K562 (cell line): ENCODE results near the gene DENND1A.

ENCODE experiments used
- EP300 ChIP-seq: IDR thresholded peaks from 2 replicates; pipeline ENCODE4 v1.6.1; 2012; ENCODE audit warnings: low read length, improper control_type of control experiment
- EZH2 ChIP-seq: IDR thresholded peaks from 2 replicates; pipeline ENCODE4 v1.6.1; 2012; ENCODE audit warnings: low read depth, mild to moderate bottlenecking, inconsistent platforms, low read length, borderline replicate concordance
- IFI16 ChIP-seq: fragments of 250-450 bp; sonication (Bioruptor Pico); IDR thresholded peaks from 2 replicates; pipeline ENCODE4 v2.1.2; 2022; ENCODE audit warnings: mild to moderate bottlenecking, inconsistent platforms
- JUNB ChIP-seq: fragments of 450-650 bp; formaldehyde crosslinking; conservative IDR thresholded peaks from 2 replicates; pipeline ENCODE4 v1.4.0; 2020; ENCODE audit warnings: mild to moderate bottlenecking
- KLF10 ChIP-seq: fragments of 250-450 bp; sonication (Bioruptor Pico); IDR thresholded peaks from 2 replicates; pipeline ENCODE4 v1.6.1; 2021; ENCODE audit warnings: matching md5 sums
- MTF1 ChIP-seq: fragments of 250-450 bp; sonication (Bioruptor Pico); IDR thresholded peaks from 2 replicates; pipeline ENCODE4 v1.9.0; 2021; ENCODE audit warnings: moderate library complexity, mild to moderate bottlenecking, inconsistent platforms, borderline replicate concordance
- RAD21 ChIP-seq, 2 experiments: fragments of 250-450 bp in 1 of 2; fragments of 450-650 bp in 1 of 2; sonication (Bioruptor Pico) in 1 of 2; formaldehyde crosslinking in 1 of 2; IDR thresholded peaks in 1 of 2; conservative IDR thresholded peaks in 1 of 2; 2 replicates each; pipeline versions ENCODE4 v1.4.0 to v1.8.0; 2020 to 2022; ENCODE audit warnings: mild to moderate bottlenecking in 2 of 2, moderate library complexity in 1 of 2
- STAT5B ChIP-seq: fragments of 250-450 bp; sonication (Bioruptor Pico); IDR thresholded peaks from 2 replicates; pipeline ENCODE4 v1.8.0; 2021; ENCODE audit warnings: mild to moderate bottlenecking, inconsistent platforms
- USF2 ChIP-seq: sonication (generic); formaldehyde crosslinking; IDR thresholded peaks from 2 replicates; pipeline ENCODE4 v1.5.0; 2020; ENCODE audit warnings: missing genetic modification reagents
- ZKSCAN1 ChIP-seq: fragments of 150-350 bp; IDR thresholded peaks from 2 replicates; pipeline ENCODE4 v1.6.1; 2016; ENCODE audit warnings: low read depth, low read length
- ZNF639 ChIP-seq, 2 experiments: fragments of 200-800 bp in 1 of 2; sonication (Bioruptor generic) in 1 of 2; sonication (generic) in 1 of 2; formaldehyde crosslinking in 1 of 2; IDR thresholded peaks in 1 of 2; conservative IDR thresholded peaks in 1 of 2; 2 replicates each; pipeline versions ENCODE4 v1.5.0 to v1.6.1; 2016 to 2020; ENCODE audit warnings: missing compliant biosample characterization in 1 of 2, missing genetic modification characterization in 1 of 2, missing genetic modification reagents in 1 of 2

GRCh38 chr9:123543492-123543891 is 386.4 kb downstream of the DENND1A start:
- TF ChIP-seq EZH2 (no peak), ZKSCAN1 (no peak), USF2 (CRISPR knock-in tag) (no peak), IFI16 (CRISPR knock-in tag) (no peak), JUNB (no peak), ZNF639 (CRISPR knock-in tag; conservative IDR thresholded peaks at IDR 0.05 in 1 of 2, IDR thresholded peaks at IDR 0.05 in 1 of 2) (no peak), EP300 (no peak), RAD21 (CRISPR knock-in tag; conservative IDR thresholded peaks at IDR 0.05 in 1 of 2, IDR thresholded peaks at IDR 0.05 in 1 of 2) (no peak), MTF1 (CRISPR knock-in tag) (no peak), KLF10 (CRISPR knock-in tag) (no peak), STAT5B (CRISPR knock-in tag) (no peak)
